Naive thymus-derived CD4-positive, alpha-beta T cell (primary cell): Measurements from ENCODE around the gene FHIT. TPM values are rescaled to one million over a fixed set of nuclear protein-coding genes. Genes with fewer than 3 reads are reported as not detected.

Experiments
- ATAC-seq: fragments of 150-1000 bp; cut with Tn5 transposase; 2 replicates; pipeline ENCODE4 v1.10.0; 2021; ENCODE audit warnings: mild to moderate bottlenecking, moderate library complexity
- CTCF ChIA-PET: fragments of 350-600 bp; sonication (Branson Sonifier 250); formaldehyde crosslinking; loops from one replicate; lab custom pipeline; 2021; ENCODE audit warnings: antibody characterized with exemption; lab: Charles Lee
- POLR2A ChIA-PET: fragments of 350-600 bp; sonication (Branson Sonifier 250); formaldehyde crosslinking; loops from one replicate; lab custom pipeline; 2021; ENCODE audit warnings: antibody characterized with exemption, inconsistent platforms; lab: Charles Lee
- DNase-seq, 9 donors: peaks; one replicate each; pipeline versions ENCODE4 v3.0.0 to v3.0.0-alpha.2; 2020 to 2022; ENCODE audit warnings: mixed read lengths in 1 of 9
- H3K27ac ChIP-seq: one replicate; pipeline ENCODE4 v1.7.0; 2013; ENCODE audit warnings: mild to moderate bottlenecking, low read depth, low read length, moderate library complexity
- H3K27me3 ChIP-seq, 2 donors: one replicate each; pipeline ENCODE4 v1.7.0; 2013; ENCODE audit warnings: low read length in 2 of 2, mild to moderate bottlenecking in 2 of 2, moderate library complexity in 2 of 2; ENCODE audit not compliant: control insufficient read depth in 2 of 2, insufficient read depth in 2 of 2
- H3K36me3 ChIP-seq, 3 experiments: 1 replicate in 2 of 3; 2 replicates in 1 of 3; pipeline ENCODE4 v1.7.0; 2013; ENCODE audit warnings: low read length in 3 of 3, mild to moderate bottlenecking in 3 of 3, moderate library complexity in 1 of 3; ENCODE audit not compliant: insufficient read depth in 3 of 3, control insufficient read depth in 2 of 3
- H3K4me1 ChIP-seq, 2 donors: one replicate each; pipeline ENCODE4 v1.7.0; 2013; ENCODE audit warnings: low read length in 2 of 2, mild to moderate bottlenecking in 2 of 2, moderate library complexity in 1 of 2; ENCODE audit not compliant: control insufficient read depth in 2 of 2, insufficient read depth in 2 of 2
- H3K4me3 ChIP-seq: 2 replicates; pipeline ENCODE4 v1.7.0; 2013; ENCODE audit warnings: mild to moderate bottlenecking, low read length
- H3K9me3 ChIP-seq, 3 experiments: 1 replicate in 2 of 3; 2 replicates in 1 of 3; pipeline ENCODE4 v1.7.0; 2013; ENCODE audit warnings: low read length in 3 of 3; ENCODE audit not compliant: control insufficient read depth in 2 of 3
- H3K27ac Mint-ChIP-seq, 9 donors: one replicate each; pipeline ENCODE4 v1.8.0; 2020 to 2022; ENCODE audit warnings: mixed read lengths in 9 of 9, mild to moderate bottlenecking in 8 of 9, moderate library complexity in 5 of 9, inconsistent platforms in 2 of 9
- H3K27me3 Mint-ChIP-seq, 5 donors: one replicate each; pipeline ENCODE4 v1.8.0; 2021 to 2022; ENCODE audit warnings: mixed read lengths in 5 of 5, mild to moderate bottlenecking in 1 of 5
- H3K36me3 Mint-ChIP-seq, 5 donors: one replicate each; pipeline ENCODE4 v1.8.0; 2020 to 2022; ENCODE audit warnings: mixed read lengths in 5 of 5, mild to moderate bottlenecking in 3 of 5, inconsistent platforms in 1 of 5
- H3K4me1 Mint-ChIP-seq, 7 donors: one replicate each; pipeline ENCODE4 v1.8.0; 2020 to 2022; ENCODE audit warnings: mixed read lengths in 7 of 7, mild to moderate bottlenecking in 3 of 7, inconsistent platforms in 1 of 7
- H3K4me3 Mint-ChIP-seq, 10 donors: one replicate each; pipeline ENCODE4 v1.8.0; 2020 to 2022; ENCODE audit warnings: mild to moderate bottlenecking in 10 of 10, mixed read lengths in 10 of 10, moderate library complexity in 6 of 10, inconsistent platforms in 2 of 10
- H3K9me3 Mint-ChIP-seq, 11 donors: one replicate each; pipeline ENCODE4 v1.8.0; 2020 to 2022; ENCODE audit warnings: mixed read lengths in 11 of 11, mild to moderate bottlenecking in 4 of 11, inconsistent platforms in 1 of 11, moderate library complexity in 1 of 11
- intact Hi-C, 2 donors: fragments of 100-400 bp; cut with micrococcal nuclease; formaldehyde crosslinking; loops; one replicate each; pipeline ENCODE4 v1.15.1; 2023
- polyA plus RNA-seq, 2 donors: library from polyadenylated mRNA; unstranded; fragments of 300-500 nt; fragmentation: Illumina TruSeq; gene quantifications; one replicate each; pipeline ENCODE4 v1.2.3, GENCODE V29; 2021
- total RNA-seq, 6 experiments: library from RNA in 5 of 6; stranded (reverse) in 5 of 6; gene quantifications; 1 replicate in 5 of 6; 2 replicates in 1 of 6; pipeline ENCODE4 v1.2.3 and lab custom pipeline; 2021 to 2026

FHIT gene
- total and polyA plus RNA-seq, 7 experiments from 2014 or later, result 51.2 to 230 (median 152) TPM

DNA sequence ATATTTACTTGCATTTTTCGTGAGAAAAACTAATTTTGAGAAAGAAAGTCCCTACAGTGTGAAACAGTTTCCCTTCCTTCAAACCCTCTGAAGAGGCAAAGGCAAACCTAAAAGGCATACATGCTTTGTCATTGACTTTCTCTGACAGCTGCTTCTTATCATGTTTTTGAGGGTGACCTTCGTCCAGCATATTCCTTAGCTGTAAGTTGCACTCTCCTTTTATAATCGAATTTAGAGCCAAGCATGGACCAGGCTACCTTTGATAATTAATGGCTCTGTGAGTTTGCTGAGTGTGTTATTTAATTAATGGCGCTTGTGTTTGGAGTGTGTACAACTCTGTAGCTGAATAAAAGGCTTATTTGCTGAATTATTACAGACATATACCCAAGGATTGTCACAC, 1517.2 kb downstream of the FHIT start:
- POLR2A ChIA-PET, result no interaction called here
- no peaks in the 10 kb centered on the region for H3K9me3 ChIP-seq
- peaks cover 0 to 7% (median 0%) of the 10 kb centered on the region in 5 donors for H3K27me3 Mint-ChIP-seq
- H3K27me3 ChIP-seq, result no peaks in the 10 kb centered on the region
- H3K4me3 ChIP-seq, result no peak overlapping the region
- H3K27ac Mint-ChIP-seq, result no peak overlapping the region
- no peak overlapping the region for H3K4me3 Mint-ChIP-seq
- no peak for DNase-seq
- CTCF ChIA-PET, result no interaction called here
- H3K36me3 Mint-ChIP-seq, result peaks cover 0 to 8% (median 0%) of the 10 kb centered on the region in 5 donors
- peaks cover 0 to 5% (median 0%) of the 10 kb centered on the region in 11 donors for H3K9me3 Mint-ChIP-seq
- no peaks in the 10 kb centered on the region for H3K36me3 ChIP-seq
- peaks cover 0 to 12% of the 10 kb centered on the region in 2 donors for H3K4me1 ChIP-seq
- H3K27ac ChIP-seq, result no peak overlapping the region
- intact Hi-C loops, result no loop called here
- H3K4me1 Mint-ChIP-seq, result peaks cover 26 to 38% (median 36%) of the 10 kb centered on the region in 7 donors
- ATAC-seq, result no peak

DNA sequence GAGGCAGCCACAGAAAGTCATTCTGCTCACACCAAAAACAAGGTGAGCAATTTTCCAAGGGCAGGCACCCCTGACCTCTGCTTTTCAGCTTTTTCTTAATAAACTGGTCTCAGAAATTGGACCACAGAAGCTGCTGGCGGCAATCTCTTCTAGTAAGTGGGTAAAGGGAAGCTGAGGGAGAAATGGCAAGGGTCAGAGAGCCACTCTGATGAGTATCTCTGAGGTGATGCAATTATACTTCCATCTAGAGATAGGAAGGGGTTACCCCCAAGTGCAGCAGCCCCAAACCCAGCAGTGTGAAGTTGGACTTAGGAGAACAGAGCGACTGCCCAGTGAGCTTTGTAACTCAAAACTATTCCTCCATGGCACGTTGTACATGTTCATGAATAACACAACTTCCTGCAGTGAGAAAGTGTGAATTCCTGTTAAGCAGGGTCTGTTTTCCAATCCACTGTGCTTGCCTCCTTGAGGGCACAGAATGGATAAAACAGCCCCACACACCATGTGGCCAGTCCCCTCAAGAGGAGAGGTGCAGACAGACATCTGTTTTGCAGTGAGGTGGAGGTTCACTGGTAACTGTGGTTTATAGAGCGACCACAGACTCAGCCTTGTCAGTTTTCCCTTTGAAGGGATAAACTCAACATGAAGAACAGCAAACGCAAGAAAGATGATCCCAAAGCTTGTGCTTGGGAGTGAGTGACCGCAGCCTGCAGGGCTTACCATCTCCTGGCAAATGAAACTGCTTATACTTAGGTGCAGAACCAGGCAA, 1518.0 kb downstream of the FHIT start:
- H3K9me3 ChIP-seq, result no peaks in the 10 kb centered on the region
- H3K9me3 Mint-ChIP-seq, result peaks cover 0 to 5% (median 0%) of the 10 kb centered on the region in 11 donors
- no peaks in the 10 kb centered on the region for H3K27me3 ChIP-seq
- peak overlapping the region in 2 of 9 donors; percentile 19 to 58 for H3K27ac Mint-ChIP-seq
- peak overlapping the region in 4 of 10 donors; percentile 11 to 55 (median 36) for H3K4me3 Mint-ChIP-seq
- ChIA-PET POLR2A (no interaction called here), CTCF (no interaction called here)
- no peak overlapping the region for H3K4me3 ChIP-seq
- no peaks in the 10 kb centered on the region for H3K36me3 ChIP-seq
- intact Hi-C loops, result no loop called here
- no peak for DNase-seq
- H3K36me3 Mint-ChIP-seq, result peaks cover 0 to 8% (median 0%) of the 10 kb centered on the region in 5 donors
- ATAC-seq, result no peak
- peaks cover 0 to 12% of the 10 kb centered on the region in 2 donors for H3K4me1 ChIP-seq
- peaks cover 0 to 7% (median 0%) of the 10 kb centered on the region in 5 donors for H3K27me3 Mint-ChIP-seq
- H3K27ac ChIP-seq, result no peak overlapping the region
- H3K4me1 Mint-ChIP-seq, result peaks cover 26 to 38% (median 36%) of the 10 kb centered on the region in 7 donors

DNA sequence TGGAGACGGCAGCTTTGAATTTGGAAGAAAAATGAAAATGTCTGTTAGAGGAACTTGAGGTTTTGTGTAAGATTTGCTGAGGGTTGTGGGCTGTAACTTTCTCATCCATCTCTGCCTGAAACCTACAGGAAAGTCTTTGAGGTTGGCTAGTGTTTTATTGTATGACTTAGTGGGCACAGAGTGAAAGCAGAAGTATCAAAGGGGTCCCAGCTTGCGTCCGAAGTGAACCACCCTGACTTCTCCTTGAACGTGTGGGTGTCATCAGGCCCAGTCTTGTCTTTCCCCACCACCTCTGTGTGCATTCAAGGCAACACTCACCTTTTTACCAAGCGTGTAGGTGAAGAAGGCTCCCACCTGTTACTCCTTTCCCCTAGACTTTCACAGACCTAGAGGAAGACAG, 1519.3 kb downstream of the FHIT start:
- Mint-ChIP-seq H3K9me3 (peaks cover 0 to 5% (median 0%) of the 10 kb centered on the region in 11 donors), H3K4me1 (peaks cover 26 to 50% (median 45%) of the 10 kb centered on the region in 7 donors), H3K27ac (peak overlapping the region; percentile 15 to 80 (median 48)), H3K27me3 (peaks cover 0 to 7% (median 0%) of the 10 kb centered on the region in 5 donors), H3K4me3 (peak overlapping the region in 9 of 10 donors; percentile 27 to 64 (median 49)), H3K36me3 (peaks cover 0 to 8% (median 0%) of the 10 kb centered on the region in 5 donors)
- Histone ChIP-seq H3K4me1 (peaks cover 0 to 12% of the 10 kb centered on the region in 2 donors), H3K27ac (no peak overlapping the region), H3K36me3 (no peaks in the 10 kb centered on the region), H3K27me3 (no peaks in the 10 kb centered on the region), H3K4me3 (no peak overlapping the region), H3K9me3 (no peaks in the 10 kb centered on the region)
- peak; percentile 46 for ATAC-seq
- POLR2A ChIA-PET, result interaction anchor here (0.6 to 1.0 kb wide), 2 partner anchors 22 to 700 kb away, joined by 3 to 4 read pairs; no protein-coding TSS in a partner anchor
- DNase-seq, result no peak
- intact Hi-C loops, result no loop called here
- CTCF ChIA-PET, result no interaction called here

- Histone ChIP-seq H3K27ac (no peak overlapping the region), H3K4me1 (peaks cover 0 to 12% of the 10 kb centered on the region in 2 donors), H3K36me3 (no peaks in the 10 kb centered on the region), H3K4me3 (no peak overlapping the region), H3K27me3 (no peaks in the 10 kb centered on the region), H3K9me3 (no peaks in the 10 kb centered on the region)
- Mint-ChIP-seq H3K4me1 (peaks cover 31 to 61% (median 54%) of the 10 kb centered on the region in 7 donors), H3K27ac (peak overlapping the region in 1 of 9 donors; percentile 48), H3K4me3 (peak overlapping the region in 1 of 10 donors; percentile 55), H3K9me3 (peaks cover 0 to 5% (median 0%) of the 10 kb centered on the region in 11 donors), H3K27me3 (peaks cover 0 to 8% (median 0%) of the 10 kb centered on the region in 5 donors), H3K36me3 (peaks cover 0 to 15% (median 5%) of the 10 kb centered on the region in 5 donors)
- ATAC-seq (no peak), DNase-seq (no peak)
- POLR2A ChIA-PET, result no interaction called here
- intact Hi-C loops, result no loop called here
- CTCF ChIA-PET, result no interaction called here
These were observed 1520.7 kb downstream of the FHIT start for GRCh38 chr3:59730591-59730990.

GRCh38 chr3:59728587-59728908, 1522.7 kb downstream of the FHIT start:
- intact Hi-C loops, result no loop called here
- H3K27ac ChIP-seq, result no peak overlapping the region
- Mint-ChIP-seq H3K4me3 (no peak overlapping the region), H3K27ac (no peak overlapping the region), H3K36me3 (peaks cover 0 to 30% (median 19%) of the 10 kb centered on the region in 5 donors), H3K9me3 (peaks cover 0 to 16% (median 4%) of the 10 kb centered on the region in 11 donors), H3K27me3 (peaks cover 0 to 8% (median 0%) of the 10 kb centered on the region in 5 donors), H3K4me1 (peaks cover 24 to 61% (median 48%) of the 10 kb centered on the region in 7 donors)
- CTCF ChIA-PET, result interaction anchor here (1.0 kb wide), 1 partner anchor 14 kb away, joined by 3 read pairs; no protein-coding TSS in a partner anchor
- H3K27me3 ChIP-seq, result no peaks in the 10 kb centered on the region
- peaks cover 0 to 11% of the 10 kb centered on the region in 2 donors for H3K4me1 ChIP-seq
- POLR2A ChIA-PET, result no interaction called here
- ATAC-seq, result no peak
- no peaks in the 10 kb centered on the region for H3K36me3 ChIP-seq
- no peak overlapping the region for H3K4me3 ChIP-seq
- no peaks in the 10 kb centered on the region for H3K9me3 ChIP-seq
- DNase-seq, result no peak

DNA sequence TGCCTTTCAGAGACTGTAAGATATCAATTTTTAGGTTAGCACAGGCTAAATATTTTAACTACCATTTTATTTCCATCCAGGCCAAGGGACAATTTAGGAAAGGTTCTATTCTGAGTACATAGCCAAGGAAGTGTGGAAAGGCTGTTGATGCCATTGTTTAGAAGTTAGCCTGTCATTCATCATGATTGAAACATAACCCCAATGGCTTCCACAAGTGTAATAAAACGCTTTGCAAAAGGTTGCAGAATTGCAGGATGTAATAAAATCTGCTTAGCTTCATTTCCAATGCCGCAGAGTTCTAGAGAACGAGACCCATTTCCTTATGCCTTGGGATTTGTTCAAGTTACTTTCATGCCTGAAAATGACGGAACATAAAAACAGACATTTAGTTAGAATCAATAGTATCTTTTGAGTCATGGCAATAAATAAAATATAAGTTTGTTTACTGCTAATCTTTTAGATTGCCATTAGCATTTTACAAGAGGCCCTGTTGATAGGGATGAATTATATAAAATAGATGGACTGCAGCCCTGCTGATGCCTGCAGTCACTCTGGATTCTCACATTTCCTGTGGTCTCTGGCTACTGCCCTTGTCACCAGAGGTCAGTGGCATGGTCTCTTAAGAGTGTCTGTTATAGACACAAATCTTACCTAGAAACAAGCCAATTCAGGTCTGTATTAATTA, 1523.2 kb downstream of the FHIT start:
- H3K36me3 Mint-ChIP-seq, result peaks cover 0 to 30% (median 19%) of the 10 kb centered on the region in 5 donors
- CTCF ChIA-PET, result no interaction called here
- ATAC-seq (no peak), DNase-seq (no peak)
- no peak overlapping the region for H3K4me3 Mint-ChIP-seq
- H3K36me3 ChIP-seq, result no peaks in the 10 kb centered on the region
- H3K4me3 ChIP-seq, result no peak overlapping the region
- H3K4me1 ChIP-seq, result peaks cover 0 to 6% of the 10 kb centered on the region in 2 donors
- no peaks in the 10 kb centered on the region for H3K27me3 ChIP-seq
- no peaks in the 10 kb centered on the region for H3K9me3 ChIP-seq
- intact Hi-C loops, result no loop called here
- peaks cover 0 to 8% (median 0%) of the 10 kb centered on the region in 5 donors for H3K27me3 Mint-ChIP-seq
- peaks cover 19 to 56% (median 43%) of the 10 kb centered on the region in 7 donors for H3K4me1 Mint-ChIP-seq
- POLR2A ChIA-PET, result interaction anchor here (0.5 kb wide), 1 partner anchor 32 kb away, joined by 9 read pairs; no protein-coding TSS in a partner anchor
- H3K27ac ChIP-seq, result no peak overlapping the region
- peaks cover 0 to 16% (median 4%) of the 10 kb centered on the region in 11 donors for H3K9me3 Mint-ChIP-seq
- H3K27ac Mint-ChIP-seq, result no peak overlapping the region
